Skeletal muscle cell (primary cell): ENCODE results near the gene USP9Y.
"Not testable (repeated sequence)": the region's sequence is repeated elsewhere in the genome, so short reads cannot be mapped to it uniquely, and the experiment has no call there.

Experiments
- DNase-seq: peaks from one replicate; pipeline ENCODE4 v3.0.0-alpha.2; 2010; ENCODE audit warnings: low read depth
- H3K4me3 ChIP-seq: 2 replicates; pipeline ENCODE4 v1.5.1; 2011; ENCODE audit warnings: low read depth, mild to moderate bottlenecking, control low read depth, low read length, moderate library complexity

The USP9Y gene

GRCh38 chrY:12701181-12701695 is at the start of gene USP9Y:
TSS of gene USP9Y (plus strand) at chrY:12701231. CDS start at chrY:12709448, 8,217 bp downstream.
- no peak for DNase-seq

GRCh38 chrY:12651621-12652036 is 49.4 kb upstream of the USP9Y start:
- peak; percentile 56 for DNase-seq
- no peak overlapping the region for H3K4me3 ChIP-seq

More at GRCh38 chrY:12701181-12701695, at the start of gene USP9Y:
- H3K4me3 ChIP-seq: no peak within 1 kb of the TSS

GRCh38 chrY:12661745-12662681 is 39.0 kb upstream of the USP9Y start:
- H3K4me3 ChIP-seq: peak overlapping the region; percentile 75
- DNase-seq: peak; percentile 48

- peak overlapping the region; percentile 75 for H3K4me3 ChIP-seq
- DNase-seq: no peak
These were observed 38.1 kb upstream of the USP9Y start for GRCh38 chrY:12662745-12663591.

GRCh38 chrY:12663845-12664244 is 37.2 kb upstream of the USP9Y start:
- H3K4me3 ChIP-seq: peak overlapping the region; percentile 75
- not testable (repeated sequence) for DNase-seq

GRCh38 chrY:12678111-12678510 is 22.9 kb upstream of the USP9Y start:
- H3K4me3 ChIP-seq: no peak overlapping the region
- no peak for DNase-seq

- no peak for DNase-seq
- H3K4me3 ChIP-seq: no peak overlapping the region
These were observed 19.5 kb upstream of the USP9Y start for GRCh38 chrY:12681535-12681934.

GRCh38 chrY:12688337-12688736 is 12.7 kb upstream of the USP9Y start:
- no peak for DNase-seq

GRCh38 chrY:12700087-12700486 is 944 bp upstream of the USP9Y start:
- H3K4me3 ChIP-seq: no peak overlapping the region
- no peak for DNase-seq

More at GRCh38 chrY:12688337-12688736, 12.7 kb upstream of the USP9Y start:
- no peak overlapping the region for H3K4me3 ChIP-seq

- DNase-seq: no peak
- no peak overlapping the region for H3K4me3 ChIP-seq
These were observed 1.1 kb downstream of the USP9Y start for GRCh38 chrY:12702174-12702573.

GRCh38 chrY:12710460-12710859 is 9.4 kb downstream of the USP9Y start:
- no peak overlapping the region for H3K4me3 ChIP-seq
- no peak for DNase-seq

GRCh38 chrY:12715376-12715775 is 14.3 kb downstream of the USP9Y start:
- no peak overlapping the region for H3K4me3 ChIP-seq
- DNase-seq: no peak

GRCh38 chrY:12729746-12730145 is 28.7 kb downstream of the USP9Y start:
- no peak overlapping the region for H3K4me3 ChIP-seq
- DNase-seq: no peak

- H3K4me3 ChIP-seq: no peak overlapping the region
- DNase-seq: no peak
These were observed 32.6 kb downstream of the USP9Y start for GRCh38 chrY:12733625-12734024.

- no peak for DNase-seq
These were observed 33.0 kb downstream of the USP9Y start for GRCh38 chrY:12734051-12734450.

GRCh38 chrY:12741414-12741813 is 40.4 kb downstream of the USP9Y start:
- no peak for DNase-seq
- H3K4me3 ChIP-seq: no peak overlapping the region

More at GRCh38 chrY:12734051-12734450, 33.0 kb downstream of the USP9Y start:
- H3K4me3 ChIP-seq: no peak overlapping the region

GRCh38 chrY:12742725-12743124 is 41.7 kb downstream of the USP9Y start:
- DNase-seq: no peak
- H3K4me3 ChIP-seq: no peak overlapping the region

GRCh38 chrY:12744091-12744490 is 43.1 kb downstream of the USP9Y start:
- H3K4me3 ChIP-seq: no peak overlapping the region
- DNase-seq: no peak

- H3K4me3 ChIP-seq: no peak overlapping the region
- no peak for DNase-seq
These were observed 48.3 kb downstream of the USP9Y start for GRCh38 chrY:12749293-12749692.

GRCh38 chrY:12752856-12753255 is 51.8 kb downstream of the USP9Y start:
- H3K4me3 ChIP-seq: no peak overlapping the region
- DNase-seq: no peak
